ENCODE results near the gene EIF4G1. TPM values are rescaled to one million over a fixed set of nuclear protein-coding genes. Genes with fewer than 3 reads are reported as not detected.

EIF4G1 gene
- total RNA-seq, 4 donors from 2014 or later = 474 to 863 (median 735) TPM

DNA sequence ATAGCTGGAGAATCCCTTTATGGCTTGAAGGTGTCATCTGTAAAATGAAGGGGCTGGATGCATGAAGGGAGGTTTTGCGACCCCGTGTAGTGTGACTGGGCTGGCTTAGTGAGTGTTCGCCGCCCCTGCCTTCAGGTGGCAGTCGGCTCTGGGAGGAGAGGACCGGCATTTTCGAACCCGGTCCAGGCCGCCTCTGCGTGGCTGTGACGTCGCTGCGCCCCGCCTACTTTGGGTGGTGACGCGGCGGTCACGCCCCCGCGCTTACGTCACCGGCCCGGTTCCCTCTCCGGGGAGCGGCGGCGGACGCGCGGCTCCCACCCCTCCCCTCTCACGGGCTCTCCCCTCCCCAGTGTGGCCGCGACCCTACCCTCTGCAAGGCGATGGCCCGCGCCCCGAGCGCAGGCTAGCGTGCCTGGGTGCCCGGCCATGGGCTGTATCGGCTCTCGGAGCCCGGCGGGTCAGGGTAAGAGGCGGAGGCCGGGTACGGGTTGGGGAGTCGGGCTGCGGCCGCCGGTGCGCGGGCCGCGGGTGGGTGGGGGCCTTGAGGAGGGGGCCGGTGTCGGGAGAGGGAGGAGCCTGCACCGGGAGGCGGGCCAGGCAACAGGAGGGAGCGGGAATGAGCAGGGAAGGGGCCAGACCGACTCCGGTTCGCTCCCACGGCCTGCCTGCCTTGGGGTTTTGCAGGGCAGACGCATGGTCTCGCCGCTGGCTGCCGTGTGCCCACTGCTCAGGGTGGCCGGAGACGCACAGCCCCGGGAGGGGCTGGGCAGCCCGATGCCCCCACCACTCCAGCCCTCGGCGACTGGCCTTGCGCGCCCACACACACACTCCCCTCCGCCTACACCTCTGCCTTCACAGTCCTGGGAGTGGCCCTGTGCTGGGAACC lies 21.5 kb downstream of the EIF4G1 start:
- Histone ChIP-seq H3K27me3 (no peaks in the 10 kb centered on the region), H3K9me3 (no peaks in the 10 kb centered on the region), H3K27ac (peak overlapping the region; percentile 98 to 99 (median 98)), H3K4me1 (peaks cover 38 to 47% of the 10 kb centered on the region in 2 donors), H3K4me3 (peak overlapping the region; percentile 75 to 90 (median 82)), H3K36me3 (peaks cover 0 to 42% of the 10 kb centered on the region in 2 donors)
- DNase-seq = peak; percentile 69 to 79
- intact Hi-C loops (cut with DNase I; ENCODE audit: low total_unique reads) = loop anchor here (2.0 to 10.0 kb wide), 4 partner anchors 15 to 1031 kb away; partner anchors contain the start of genes EIF4G1 and PSMD2
- in situ Hi-C loops (cut with MboI; ENCODE audit: low sequenced_read_pairs in 4 of 4) = no loop called here
- TF ChIP-seq CTCF (IDR thresholded peaks at IDR 0.05 in 4 of 5, conservative IDR thresholded peaks at IDR 0.05 in 1 of 5) (no peak), POLR2A (IDR thresholded peaks at IDR 0.05) (peak; percentile 92 to 93)
- peak; percentile 53 to 60 for ATAC-seq

DNA sequence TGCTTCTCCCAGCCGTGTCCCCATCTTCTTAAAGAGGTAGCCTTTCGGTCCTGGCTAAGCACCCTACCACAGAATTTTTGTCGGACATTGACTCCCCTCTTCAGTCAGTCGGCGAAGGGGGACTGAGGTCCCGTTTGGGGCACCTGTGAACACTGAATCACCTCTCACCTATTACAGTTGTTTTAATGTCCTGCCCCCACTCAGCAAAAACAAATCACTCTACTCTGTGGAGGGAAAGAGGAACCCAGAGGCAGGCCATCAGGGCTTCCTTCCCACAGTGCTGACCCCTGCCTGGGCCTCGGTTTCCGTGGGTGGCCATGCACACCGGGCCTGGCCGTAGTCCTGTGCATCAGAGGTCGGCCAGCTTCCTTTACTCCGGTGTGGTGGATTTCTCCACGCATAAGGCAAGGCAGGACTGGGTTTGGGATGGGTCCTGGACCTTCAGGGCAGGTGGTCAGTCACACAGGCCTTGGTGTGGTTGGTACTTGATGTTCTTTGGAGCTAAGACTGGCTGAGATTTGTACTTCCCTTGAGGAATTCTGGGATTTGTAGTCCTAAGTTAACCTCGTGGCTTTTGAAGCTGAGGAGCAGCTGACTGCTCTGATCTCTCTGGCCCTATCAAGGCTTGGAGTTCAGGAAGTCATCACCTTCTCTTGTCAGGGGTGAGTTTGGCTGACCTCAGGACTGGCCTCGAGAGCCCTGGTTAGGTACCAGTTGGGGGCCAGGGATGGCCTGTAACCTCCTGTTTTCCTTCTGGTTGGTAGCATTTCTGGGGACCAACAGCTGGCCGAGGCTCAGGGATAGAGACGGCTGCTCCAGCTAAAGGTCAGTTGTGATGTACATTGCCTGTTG lies 22.4 kb downstream of the EIF4G1 start:
- peaks cover 0 to 40% of the 10 kb centered on the region in 2 donors for H3K36me3 ChIP-seq
- no peaks in the 10 kb centered on the region for H3K27me3 ChIP-seq
- ATAC-seq (peak; percentile 79 to 85), DNase-seq (peak; percentile 68)
- H3K4me3 ChIP-seq = peak overlapping the region; percentile 75 to 90 (median 82)
- H3K9me3 ChIP-seq = no peaks in the 10 kb centered on the region
- TF ChIP-seq CTCF (IDR thresholded peaks at IDR 0.05 in 4 of 5, conservative IDR thresholded peaks at IDR 0.05 in 1 of 5) = no peak
- TF ChIP-seq POLR2A (IDR thresholded peaks at IDR 0.05) = peak; percentile 60 to 74
- H3K4me1 ChIP-seq = peaks cover 38 to 44% of the 10 kb centered on the region in 2 donors
- in situ Hi-C loops (cut with MboI; ENCODE audit: low sequenced_read_pairs in 4 of 4) (no loop called here), intact Hi-C loops (cut with DNase I; ENCODE audit: low total_unique reads) (loop anchor here (1.0 to 10.0 kb wide), 4 partner anchors 22 to 1032 kb away; partner anchors contain the start of genes EIF4G1 and PSMD2)
- H3K27ac ChIP-seq = peak overlapping the region; percentile 98 to 99 (median 98)

DNA sequence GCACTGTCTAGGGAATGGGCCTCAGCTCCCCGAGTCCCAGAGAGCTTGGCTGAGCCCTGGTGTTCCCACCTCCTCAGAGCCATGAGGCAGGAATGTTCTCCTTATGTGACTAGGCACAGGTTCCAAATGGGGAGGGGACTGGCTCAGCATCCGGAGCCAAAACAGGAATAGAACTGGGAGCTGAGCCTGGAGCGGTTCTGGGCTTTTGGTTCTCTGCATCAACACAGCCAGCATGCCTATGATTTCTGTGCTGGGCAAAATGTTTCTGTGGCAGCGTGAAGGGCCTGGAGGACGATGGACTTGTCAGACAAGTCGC lies 23.0 kb downstream of the EIF4G1 start, which contains the start of gene FAM131A:
TSS of gene FAM131A (plus strand) at position 202 of the 316 bp plus-strand sequence. CDS start at position 233, 31 bp downstream.
- TF ChIP-seq CTCF (IDR thresholded peaks at IDR 0.05 in 4 of 5, conservative IDR thresholded peaks at IDR 0.05 in 1 of 5) (no peak), POLR2A (IDR thresholded peaks at IDR 0.05) (no peak)
- H3K4me1 ChIP-seq = peaks cover 38% of the 10 kb centered on the region in 2 donors
- intact Hi-C loops (cut with DNase I; ENCODE audit: low total_unique reads) = loop anchor here (1.0 to 10.0 kb wide), 4 partner anchors 23 to 1033 kb away; partner anchors contain the start of genes EIF4G1 and PSMD2
- H3K27me3 ChIP-seq = no peaks in the 10 kb centered on the region
- no peaks in the 10 kb centered on the region for H3K9me3 ChIP-seq
- H3K36me3 ChIP-seq = peaks cover 0 to 40% of the 10 kb centered on the region in 2 donors
- ATAC-seq = peak; percentile 31 to 52
- peak within 1 kb of the TSS; percentile 75 to 90 (median 82) for H3K4me3 ChIP-seq
- peak in 1 of 2 donors; percentile 74 for DNase-seq
- peak within 1 kb of the TSS; percentile 98 to 99 (median 98) for H3K27ac ChIP-seq
- in situ Hi-C loops (cut with MboI; ENCODE audit: low sequenced_read_pairs in 4 of 4) = no loop called here

DNA sequence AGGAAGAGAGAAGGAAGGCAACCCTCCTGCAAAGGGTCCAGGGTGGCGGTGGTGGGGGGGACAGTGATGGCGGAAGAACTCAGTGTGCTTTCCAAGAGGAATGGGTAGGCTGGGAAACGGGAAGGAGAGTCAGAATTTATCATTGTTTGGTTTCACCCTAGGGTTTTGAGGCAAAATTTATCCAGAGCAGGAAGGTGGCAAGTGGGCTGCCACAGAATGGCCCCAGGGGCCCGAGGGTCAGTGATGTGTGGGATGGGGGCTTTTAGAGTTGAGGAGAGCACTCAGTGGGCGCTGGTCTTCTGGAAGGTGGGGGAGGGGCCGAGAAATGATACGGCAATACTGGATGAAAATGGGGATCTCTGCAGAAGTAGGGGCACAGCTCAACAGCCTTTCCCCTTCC lies 23.6 kb downstream of the EIF4G1 start:
- Histone ChIP-seq H3K27ac (peak overlapping the region; percentile 98 to 99 (median 98)), H3K27me3 (no peaks in the 10 kb centered on the region), H3K4me3 (peak overlapping the region; percentile 20 to 36 (median 29)), H3K9me3 (no peaks in the 10 kb centered on the region), H3K36me3 (peaks cover 0 to 40% of the 10 kb centered on the region in 2 donors), H3K4me1 (peaks cover 35 to 38% of the 10 kb centered on the region in 2 donors)
- DNase-seq = no peak
- in situ Hi-C loops (cut with MboI; ENCODE audit: low sequenced_read_pairs in 4 of 4) (no loop called here), intact Hi-C loops (cut with DNase I; ENCODE audit: low total_unique reads) (loop anchor here (1.0 to 10.0 kb wide), 4 partner anchors 23 to 1033 kb away; partner anchors contain the start of genes EIF4G1 and PSMD2)
- no peak for ATAC-seq
- TF ChIP-seq CTCF (IDR thresholded peaks at IDR 0.05 in 4 of 5, conservative IDR thresholded peaks at IDR 0.05 in 1 of 5) = no peak
- no peak for TF ChIP-seq POLR2A (IDR thresholded peaks at IDR 0.05)

All from gastrocnemius medialis (tissue), 4 donors.